Gastrocnemius medialis (tissue), 4 donors: ENCODE data around the gene PPP1R9B.

Source experiments
- CTCF ChIP-seq, 5 experiments: fragments of 450-650 bp in 3 of 5; fragments of 200-600 bp in 2 of 5; sonication (generic) in 2 of 5; IDR thresholded peaks in 4 of 5; conservative IDR thresholded peaks in 1 of 5; 1 replicate in 4 of 5; 2 replicates in 1 of 5; pipeline ENCODE4 v1.5.1; 2016 to 2019; ENCODE audit warnings: antibody characterized with exemption in 5 of 5, mild to moderate bottlenecking in 3 of 5, moderate library complexity in 3 of 5
- POLR2A ChIP-seq, 2 donors: fragments of 450-650 bp; IDR thresholded peaks; one replicate each; pipeline ENCODE4 v1.6.1; 2017; ENCODE audit warnings: antibody characterized with exemption in 2 of 2, mild to moderate bottlenecking in 2 of 2, moderate library complexity in 2 of 2

- TF ChIP-seq CTCF (IDR thresholded peaks at IDR 0.05 in 4 of 5, conservative IDR thresholded peaks at IDR 0.05 in 1 of 5): no peak
- no peak for TF ChIP-seq POLR2A (IDR thresholded peaks at IDR 0.05)
Measured at GRCh38 chr17:50144355-50144754, 6.1 kb downstream of the PPP1R9B start.
